DMS79 (cell line): ENCODE data around the gene CTTNBP2NL.
"Not testable (repeated sequence)": the region's sequence is repeated elsewhere in the genome, so short reads cannot be mapped to it uniquely, and the experiment has no call there.

Experiments
- DNase-seq: peaks from one replicate; lab custom pipeline; 2025; lab: John Stamatoyannopoulos, UW

The CTTNBP2NL gene

GRCh38 chr1:112386024-112386723, 9.8 kb upstream of the CTTNBP2NL start:
- no peak for DNase-seq

GRCh38 chr1:112386731-112387346, 9.2 kb upstream of the CTTNBP2NL start:
- DNase-seq, result no peak

GRCh38 chr1:112387807-112388206, 8.2 kb upstream of the CTTNBP2NL start:
- no peak for DNase-seq

- no peak for DNase-seq
These were observed 7.6 kb upstream of the CTTNBP2NL start for GRCh38 chr1:112388436-112388835.

GRCh38 chr1:112389689-112390088, 6.3 kb upstream of the CTTNBP2NL start:
- no peak for DNase-seq

- not testable (repeated sequence) for DNase-seq
These were observed 5.7 kb upstream of the CTTNBP2NL start for GRCh38 chr1:112390335-112390734.

- peak; percentile 83 for DNase-seq
These were observed 5.0 kb upstream of the CTTNBP2NL start for GRCh38 chr1:112390775-112391602.

GRCh38 chr1:112391603-112391940, 4.4 kb upstream of the CTTNBP2NL start:
- no peak for DNase-seq

- DNase-seq, result no peak
These were observed 2.4 kb upstream of the CTTNBP2NL start for GRCh38 chr1:112393631-112393974.

GRCh38 chr1:112394743-112395062, 1.3 kb upstream of the CTTNBP2NL start:
- no peak for DNase-seq

GRCh38 chr1:112395256-112395820, 676 bp upstream of the CTTNBP2NL start:
- DNase-seq, result no peak

- no peak for DNase-seq
These were observed 848 bp downstream of the CTTNBP2NL start for GRCh38 chr1:112396653-112397471.

- DNase-seq, result no peak
These were observed 1.8 kb downstream of the CTTNBP2NL start for GRCh38 chr1:112397841-112398240.

- DNase-seq, result no peak
These were observed 3.4 kb downstream of the CTTNBP2NL start for GRCh38 chr1:112399456-112399855.

GRCh38 chr1:112400706-112401105, 4.7 kb downstream of the CTTNBP2NL start:
- DNase-seq, result not testable (repeated sequence)

GRCh38 chr1:112402682-112403643, 6.9 kb downstream of the CTTNBP2NL start:
- DNase-seq, result no peak

- no peak for DNase-seq
These were observed 10.8 kb downstream of the CTTNBP2NL start for GRCh38 chr1:112406771-112407170.

GRCh38 chr1:112409414-112409813, 13.4 kb downstream of the CTTNBP2NL start:
- no peak for DNase-seq

- no peak for DNase-seq
These were observed 14.7 kb downstream of the CTTNBP2NL start for GRCh38 chr1:112410673-112411072.

- DNase-seq, result no peak
These were observed 21.3 kb downstream of the CTTNBP2NL start for GRCh38 chr1:112417271-112417670.
